Thyroid gland (tissue), 4 donors: ENCODE measurements around the gene GALNTL6.

ENCODE experiments used
- CTCF ChIP-seq, 6 experiments: fragments of 200-600 bp in 3 of 6; fragments of 450-650 bp in 3 of 6; sonication (generic) in 3 of 6; IDR thresholded peaks; one replicate each; pipeline ENCODE4 v1.5.1; 2016 to 2019; ENCODE audit warnings: antibody characterized with exemption in 6 of 6, mild to moderate bottlenecking in 2 of 6, inconsistent platforms in 1 of 6, moderate library complexity in 1 of 6
- POLR2A ChIP-seq, 2 donors: fragments of 450-650 bp; IDR thresholded peaks; one replicate each; pipeline ENCODE4 v1.6.1; 2017; ENCODE audit warnings: antibody characterized with exemption in 2 of 2, mild to moderate bottlenecking in 2 of 2, moderate library complexity in 1 of 2

- TF ChIP-seq POLR2A (IDR thresholded peaks at IDR 0.05) (no peak), CTCF (IDR thresholded peaks at IDR 0.05) (no peak)
Observed at GRCh38 chr4:171896426-171896825, 83.2 kb downstream of the GALNTL6 start.
